Esophagus squamous epithelium (tissue), 5 donors: ENCODE data around the gene STAC3. TPM values are rescaled to one million over a fixed set of nuclear protein-coding genes. Genes with fewer than 3 reads are reported as not detected.

Source experiments
- DNase-seq: peaks from one replicate; lab custom pipeline; 2025; lab: John Stamatoyannopoulos, UW
- H3K27ac ChIP-seq, 4 donors: fragments of 200-600 bp; sonication (generic); one replicate each; pipeline ENCODE4 v1.5.1; 2016 to 2019; ENCODE audit warnings: mild to moderate bottlenecking in 1 of 4
- H3K27me3 ChIP-seq, 4 donors: fragments of 200-600 bp; sonication (generic); 1 replicate in 3 of 4; 2 replicates in 1 of 4; pipeline versions ENCODE4 v1.5.1 to v1.6.0; 2017 to 2021; ENCODE audit warnings: antibody characterized with exemption in 1 of 4
- H3K36me3 ChIP-seq, 3 donors: fragments of 200-600 bp; sonication (generic); one replicate each; pipeline ENCODE4 v1.5.1; 2016 to 2019
- H3K4me1 ChIP-seq, 3 donors: fragments of 200-600 bp; sonication (generic); one replicate each; pipeline ENCODE4 v1.5.1; 2017 to 2019
- H3K4me3 ChIP-seq, 4 donors: fragments of 200-600 bp; sonication (generic); 1 replicate in 3 of 4; 2 replicates in 1 of 4; pipeline ENCODE4 v1.5.1; 2016 to 2019; ENCODE audit warnings: mild to moderate bottlenecking in 2 of 4, moderate library complexity in 1 of 4
- H3K9me3 ChIP-seq, 3 donors: fragments of 200-600 bp; sonication (generic); one replicate each; pipeline ENCODE4 v1.5.1; 2016 to 2019
- POLR2A ChIP-seq, 4 donors: fragments of 450-650 bp; IDR thresholded peaks; one replicate each; pipeline ENCODE4 v1.6.1; 2017; ENCODE audit warnings: antibody characterized with exemption in 4 of 4, mild to moderate bottlenecking in 4 of 4, moderate library complexity in 3 of 4
- WGBS, 2 donors: methylation state at CpG; one replicate each; pipeline ENCODE4 v1.1.5; 2018; 5-methylcytosine and 5-hydroxymethylcytosine counted together
- intact Hi-C: fragments of 100-400 bp; cut with DNase I; formaldehyde crosslinking; loops from one replicate; pipeline ENCODE4 v1.15.0; 2022
- total RNA-seq, 4 donors: library from RNA; depleted of rRNA; stranded (reverse); fragments of >200 nt; gene quantifications; one replicate each; pipeline ENCODE4 v1.1.0, GENCODE V29; 2016
- TF ChIP-seq, protein P1 (sequence below), 6 experiments: fragments of 450-650 bp in 4 of 6; fragments of 200-600 bp in 2 of 6; sonication (generic) in 2 of 6; IDR thresholded peaks; one replicate each; pipeline ENCODE4 v1.5.1; 2016 to 2019; ENCODE audit warnings: antibody characterized with exemption in 6 of 6, mild to moderate bottlenecking in 4 of 6, moderate library complexity in 4 of 6
- donor health status: DM: yes; HTN: yes; CAD: no.

Gene STAC3
- total RNA-seq, 4 donors from 2014 or later = 0.29 to 0.95 (median 0.47) TPM

GRCh38 chr12:57219993-57220754, 30.8 kb downstream of the STAC3 start:
- intact Hi-C loops = no loop called here

GRCh38 chr12:57219205-57219992, 31.6 kb downstream of the STAC3 start:
- H3K4me1 ChIP-seq = peaks cover 23 to 61% (median 26%) of the 10 kb centered on the region in 3 donors
- H3K36me3 ChIP-seq = no peaks in the 10 kb centered on the region
- peaks cover 0 to 99% (median 30%) of the 10 kb centered on the region in 4 donors for H3K27me3 ChIP-seq
- no peak overlapping the region for H3K4me3 ChIP-seq
- 65 to 66% methylated on average over 11 to 14 of the region's 14 CpGs for WGBS, 2 donors
- H3K27ac ChIP-seq = no peak overlapping the region
- no peak for DNase-seq
- intact Hi-C loops = no loop called here
- TF ChIP-seq POLR2A (IDR thresholded peaks at IDR 0.05) = no peak
- TF ChIP-seq, protein P1, sequence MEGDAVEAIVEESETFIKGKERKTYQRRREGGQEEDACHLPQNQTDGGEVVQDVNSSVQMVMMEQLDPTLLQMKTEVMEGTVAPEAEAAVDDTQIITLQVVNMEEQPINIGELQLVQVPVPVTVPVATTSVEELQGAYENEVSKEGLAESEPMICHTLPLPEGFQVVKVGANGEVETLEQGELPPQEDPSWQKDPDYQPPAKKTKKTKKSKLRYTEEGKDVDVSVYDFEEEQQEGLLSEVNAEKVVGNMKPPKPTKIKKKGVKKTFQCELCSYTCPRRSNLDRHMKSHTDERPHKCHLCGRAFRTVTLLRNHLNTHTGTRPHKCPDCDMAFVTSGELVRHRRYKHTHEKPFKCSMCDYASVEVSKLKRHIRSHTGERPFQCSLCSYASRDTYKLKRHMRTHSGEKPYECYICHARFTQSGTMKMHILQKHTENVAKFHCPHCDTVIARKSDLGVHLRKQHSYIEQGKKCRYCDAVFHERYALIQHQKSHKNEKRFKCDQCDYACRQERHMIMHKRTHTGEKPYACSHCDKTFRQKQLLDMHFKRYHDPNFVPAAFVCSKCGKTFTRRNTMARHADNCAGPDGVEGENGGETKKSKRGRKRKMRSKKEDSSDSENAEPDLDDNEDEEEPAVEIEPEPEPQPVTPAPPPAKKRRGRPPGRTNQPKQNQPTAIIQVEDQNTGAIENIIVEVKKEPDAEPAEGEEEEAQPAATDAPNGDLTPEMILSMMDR (IDR thresholded peaks at IDR 0.05) = no peak
- H3K9me3 ChIP-seq = no peaks in the 10 kb centered on the region

More at GRCh38 chr12:57219993-57220754, 30.8 kb downstream of the STAC3 start:
- Histone ChIP-seq H3K36me3 (no peaks in the 10 kb centered on the region), H3K9me3 (no peaks in the 10 kb centered on the region), H3K27ac (no peak overlapping the region), H3K4me3 (no peak overlapping the region), H3K4me1 (peaks cover 27 to 60% (median 28%) of the 10 kb centered on the region in 3 donors), H3K27me3 (peaks cover 0 to 99% (median 31%) of the 10 kb centered on the region in 4 donors)
- no peak for DNase-seq
- WGBS, 2 donors = 26 to 43% methylated on average over 12 to 22 of the region's 38 CpGs
- no peak for TF ChIP-seq POLR2A (IDR thresholded peaks at IDR 0.05)
- TF ChIP-seq, protein P1 (IDR thresholded peaks at IDR 0.05) = no peak

DNA sequence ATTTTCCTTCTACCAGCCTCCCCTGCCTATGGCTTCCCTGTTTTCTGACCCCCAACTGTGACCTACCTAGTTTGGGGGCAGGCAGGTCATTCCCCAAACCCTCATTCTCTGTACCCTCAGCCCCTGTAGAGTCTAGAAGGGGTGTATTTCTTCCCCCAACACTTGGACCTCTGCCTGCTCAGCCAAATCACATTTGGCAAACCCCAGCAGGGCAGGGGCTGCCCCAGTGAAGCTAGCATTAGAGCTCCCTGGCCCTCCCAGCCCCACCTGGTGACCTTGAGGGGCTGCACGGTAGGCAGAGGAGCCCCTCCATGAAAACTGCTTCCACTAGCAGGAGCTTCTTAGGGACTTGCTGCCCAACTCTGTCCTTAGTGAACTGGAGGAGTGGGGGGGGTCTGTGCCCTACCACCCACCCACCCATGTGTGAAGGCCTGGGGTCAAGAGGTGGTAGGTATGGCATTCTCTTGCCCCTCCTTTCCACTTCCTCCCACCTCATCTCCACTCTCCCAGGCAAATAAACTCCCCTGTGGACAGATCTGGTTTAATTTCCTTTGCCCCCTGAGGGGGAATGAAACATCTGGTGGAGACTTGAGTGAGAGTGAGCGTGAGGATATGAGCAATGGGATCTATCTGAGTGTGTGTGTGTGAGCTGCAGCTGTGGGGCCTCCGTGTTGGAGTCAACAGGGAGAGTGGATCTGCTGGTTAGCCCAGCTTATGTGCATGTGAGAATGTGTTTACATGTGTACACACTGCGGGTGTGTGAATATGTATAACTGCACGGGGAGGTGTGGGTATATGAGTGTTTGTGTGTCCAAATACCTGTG, 32.7 kb downstream of the STAC3 start:
- DNase-seq = no peak
- intact Hi-C loops = no loop called here
- Histone ChIP-seq H3K36me3 (no peaks in the 10 kb centered on the region), H3K4me3 (no peak overlapping the region), H3K27me3 (peaks cover 0 to 96% (median 24%) of the 10 kb centered on the region in 4 donors), H3K9me3 (no peaks in the 10 kb centered on the region), H3K4me1 (peaks cover 29 to 72% (median 35%) of the 10 kb centered on the region in 3 donors), H3K27ac (no peak overlapping the region)
- 60 to 76% methylated on average over 4 to 5 of the region's 5 CpGs for WGBS, 2 donors
- no peak for TF ChIP-seq POLR2A (IDR thresholded peaks at IDR 0.05)
- TF ChIP-seq, protein P1 (IDR thresholded peaks at IDR 0.05) = no peak

GRCh38 chr12:57216921-57217879, 33.8 kb downstream of the STAC3 start:
- TF ChIP-seq POLR2A (IDR thresholded peaks at IDR 0.05) = no peak
- TF ChIP-seq, protein P1 (IDR thresholded peaks at IDR 0.05) = no peak
- intact Hi-C loops = no loop called here
- 3 to 4% methylated on average over 17 to 23 of the region's 63 CpGs for WGBS, 2 donors
- Histone ChIP-seq H3K36me3 (peaks cover 0 to 8% (median 5%) of the 10 kb centered on the region in 3 donors), H3K9me3 (no peaks in the 10 kb centered on the region), H3K27ac (no peak overlapping the region), H3K4me1 (peaks cover 29 to 78% (median 35%) of the 10 kb centered on the region in 3 donors), H3K4me3 (peak overlapping the region; percentile 32 to 63 (median 47)), H3K27me3 (peaks cover 0 to 86% (median 24%) of the 10 kb centered on the region in 4 donors)
- no peak for DNase-seq
